ENCODE data around the gene VASH1. TPM values are rescaled to one million over a fixed set of nuclear protein-coding genes. Genes with fewer than 3 reads are reported as not detected.

Gene VASH1
- total RNA-seq, 1 donor from 2014 or later = 13.6 TPM

GRCh38 chr14:76736514-76736913, 24.8 kb upstream of the VASH1 start:
- Histone ChIP-seq H3K9me3 (ENCODE audit: insufficient read depth, low read depth, low read length) (no peaks in the 10 kb centered on the region), H3K36me3 (ENCODE audit: insufficient read depth, low read length) (no peaks in the 10 kb centered on the region), H3K9ac (ENCODE audit: low read length) (no peak overlapping the region), H3K79me2 (ENCODE audit: insufficient read depth, low read length) (no peaks in the 10 kb centered on the region), H2AFZ (ENCODE audit: low read depth, low read length) (no peak overlapping the region), H3K4me2 (ENCODE audit: low read length) (no peak overlapping the region), H3K27ac (ENCODE audit: low read depth, low read length) (no peak overlapping the region), H4K20me1 (ENCODE audit: insufficient read depth, low read length) (no peaks in the 10 kb centered on the region), H3K4me1 (ENCODE audit: insufficient read depth, low read length) (no peaks in the 10 kb centered on the region), H3K4me3 (ENCODE audit: insufficient read depth, low read depth, low read length) (no peak overlapping the region), H3K27me3 (ENCODE audit: insufficient read depth, low read length) (peaks cover 2% of the 10 kb centered on the region)
- Mint-ChIP-seq H3K36me3 (ENCODE audit: low read depth, unreplicated experiment) (peaks cover 3% of the 10 kb centered on the region), H3K27ac (ENCODE audit: unreplicated experiment) (no peak overlapping the region), H3K4me1 (ENCODE audit: low read depth, unreplicated experiment) (peaks cover 6% of the 10 kb centered on the region), H3K27me3 (ENCODE audit: low read depth, unreplicated experiment) (no peaks in the 10 kb centered on the region), H3K4me3 (ENCODE audit: unreplicated experiment) (no peak overlapping the region), H3K9me3 (ENCODE audit: unreplicated experiment) (peaks cover 19% of the 10 kb centered on the region)
- TF ChIP-seq CTCF (IDR thresholded peaks at IDR 0.05; ENCODE audit: insufficient read depth, low read depth, low read length) (no peak), EZH2 (IDR thresholded peaks at IDR 0.05; ENCODE audit: insufficient read depth, low read length) (no peak)
- no peak for DNase-seq (ENCODE audit: low read depth)
- no peak for FAIRE-seq

GRCh38 chr14:76741074-76741473, 20.2 kb upstream of the VASH1 start:
- H3K79me2 ChIP-seq (ENCODE audit: insufficient read depth, low read length) = no peaks in the 10 kb centered on the region
- no peak overlapping the region for H3K4me2 ChIP-seq (ENCODE audit: low read length)
- TF ChIP-seq CTCF (IDR thresholded peaks at IDR 0.05; ENCODE audit: insufficient read depth, low read depth, low read length) (no peak), EZH2 (IDR thresholded peaks at IDR 0.05; ENCODE audit: insufficient read depth, low read length) (no peak)
- H3K4me3 Mint-ChIP-seq (ENCODE audit: unreplicated experiment) = no peak overlapping the region
- H3K9ac ChIP-seq (ENCODE audit: low read length) = no peak overlapping the region
- peaks cover 12% of the 10 kb centered on the region for H3K4me1 Mint-ChIP-seq (ENCODE audit: low read depth, unreplicated experiment)
- FAIRE-seq (no peak), DNase-seq (ENCODE audit: low read depth) (no peak)
- H3K9me3 ChIP-seq (ENCODE audit: insufficient read depth, low read depth, low read length) = no peaks in the 10 kb centered on the region
- no peaks in the 10 kb centered on the region for H4K20me1 ChIP-seq (ENCODE audit: insufficient read depth, low read length)
- peaks cover 6% of the 10 kb centered on the region for H3K27me3 Mint-ChIP-seq (ENCODE audit: low read depth, unreplicated experiment)
- H3K27ac ChIP-seq (ENCODE audit: low read depth, low read length) = no peak overlapping the region
- peaks cover 8% of the 10 kb centered on the region for H3K36me3 Mint-ChIP-seq (ENCODE audit: low read depth, unreplicated experiment)
- H3K9me3 Mint-ChIP-seq (ENCODE audit: unreplicated experiment) = peaks cover 43% of the 10 kb centered on the region
- no peaks in the 10 kb centered on the region for H3K4me1 ChIP-seq (ENCODE audit: insufficient read depth, low read length)
- peaks cover 2% of the 10 kb centered on the region for H3K27me3 ChIP-seq (ENCODE audit: insufficient read depth, low read length)
- H3K27ac Mint-ChIP-seq (ENCODE audit: unreplicated experiment) = no peak overlapping the region
- H3K4me3 ChIP-seq (ENCODE audit: insufficient read depth, low read depth, low read length) = no peak overlapping the region
- no peak overlapping the region for H2AFZ ChIP-seq (ENCODE audit: low read depth, low read length)
- H3K36me3 ChIP-seq (ENCODE audit: insufficient read depth, low read length) = no peaks in the 10 kb centered on the region

- H3K79me2 ChIP-seq (ENCODE audit: insufficient read depth, low read length) = no peaks in the 10 kb centered on the region
- DNase-seq (ENCODE audit: low read depth) = no peak
- no peak overlapping the region for H2AFZ ChIP-seq (ENCODE audit: low read depth, low read length)
- Mint-ChIP-seq H3K4me3 (ENCODE audit: unreplicated experiment) (no peak overlapping the region), H3K4me1 (ENCODE audit: low read depth, unreplicated experiment) (peaks cover 6% of the 10 kb centered on the region), H3K27me3 (ENCODE audit: low read depth, unreplicated experiment) (peaks cover 9% of the 10 kb centered on the region), H3K9me3 (ENCODE audit: unreplicated experiment) (peaks cover 45% of the 10 kb centered on the region), H3K27ac (ENCODE audit: unreplicated experiment) (no peak overlapping the region), H3K36me3 (ENCODE audit: low read depth, unreplicated experiment) (peaks cover 8% of the 10 kb centered on the region)
- peaks cover 2% of the 10 kb centered on the region for H3K27me3 ChIP-seq (ENCODE audit: insufficient read depth, low read length)
- TF ChIP-seq EZH2 (IDR thresholded peaks at IDR 0.05; ENCODE audit: insufficient read depth, low read length) (no peak), CTCF (IDR thresholded peaks at IDR 0.05; ENCODE audit: insufficient read depth, low read depth, low read length) (no peak)
- FAIRE-seq = no peak
- no peaks in the 10 kb centered on the region for H3K4me1 ChIP-seq (ENCODE audit: insufficient read depth, low read length)
- no peaks in the 10 kb centered on the region for H3K36me3 ChIP-seq (ENCODE audit: insufficient read depth, low read length)
- H3K27ac ChIP-seq (ENCODE audit: low read depth, low read length) = no peak overlapping the region
- no peaks in the 10 kb centered on the region for H4K20me1 ChIP-seq (ENCODE audit: insufficient read depth, low read length)
- H3K9ac ChIP-seq (ENCODE audit: low read length) = no peak overlapping the region
- no peak overlapping the region for H3K4me2 ChIP-seq (ENCODE audit: low read length)
- no peak overlapping the region for H3K4me3 ChIP-seq (ENCODE audit: insufficient read depth, low read depth, low read length)
- H3K9me3 ChIP-seq (ENCODE audit: insufficient read depth, low read depth, low read length) = no peaks in the 10 kb centered on the region
These were observed 19.1 kb upstream of the VASH1 start for GRCh38 chr14:76742185-76742584.
